ENCODE measurements around the gene SLC26A1. TPM values are rescaled to one million over a fixed set of nuclear protein-coding genes. Genes with fewer than 3 reads are reported as not detected.
A peak's percentile ranks its signal among the peaks of the same experiment; 100 is the strongest.

SLC26A1 gene
- total and polyA plus RNA-seq, 7 donors, result 1.1 TPM; not detected in 6

- DNase-seq, result no peak
- H3K4me1 ChIP-seq, result peaks cover 0 to 34% (median 32%) of the 10 kb centered on the region in 4 donors
- TF ChIP-seq, protein P1, sequence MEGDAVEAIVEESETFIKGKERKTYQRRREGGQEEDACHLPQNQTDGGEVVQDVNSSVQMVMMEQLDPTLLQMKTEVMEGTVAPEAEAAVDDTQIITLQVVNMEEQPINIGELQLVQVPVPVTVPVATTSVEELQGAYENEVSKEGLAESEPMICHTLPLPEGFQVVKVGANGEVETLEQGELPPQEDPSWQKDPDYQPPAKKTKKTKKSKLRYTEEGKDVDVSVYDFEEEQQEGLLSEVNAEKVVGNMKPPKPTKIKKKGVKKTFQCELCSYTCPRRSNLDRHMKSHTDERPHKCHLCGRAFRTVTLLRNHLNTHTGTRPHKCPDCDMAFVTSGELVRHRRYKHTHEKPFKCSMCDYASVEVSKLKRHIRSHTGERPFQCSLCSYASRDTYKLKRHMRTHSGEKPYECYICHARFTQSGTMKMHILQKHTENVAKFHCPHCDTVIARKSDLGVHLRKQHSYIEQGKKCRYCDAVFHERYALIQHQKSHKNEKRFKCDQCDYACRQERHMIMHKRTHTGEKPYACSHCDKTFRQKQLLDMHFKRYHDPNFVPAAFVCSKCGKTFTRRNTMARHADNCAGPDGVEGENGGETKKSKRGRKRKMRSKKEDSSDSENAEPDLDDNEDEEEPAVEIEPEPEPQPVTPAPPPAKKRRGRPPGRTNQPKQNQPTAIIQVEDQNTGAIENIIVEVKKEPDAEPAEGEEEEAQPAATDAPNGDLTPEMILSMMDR (IDR thresholded peaks at IDR 0.05), result no peak
- no peak for TF ChIP-seq POLR2AphosphoS5 (IDR thresholded peaks at IDR 0.05)
- no peak for TF ChIP-seq POLR2A (IDR thresholded peaks at IDR 0.05)
- no peak for TF ChIP-seq EP300 (IDR thresholded peaks at IDR 0.05)
- H3K4me3 ChIP-seq, result peak overlapping the region in 3 of 4 donors; percentile 55 to 74 (median 67)
- no peaks in the 10 kb centered on the region for H3K36me3 ChIP-seq
- H3K27me3 ChIP-seq, result peaks cover 8 to 23% (median 13%) of the 10 kb centered on the region in 3 donors
- WGBS, 2 donors, result 1 to 2% methylated on average over 69 of the region's 69 CpGs
- intact Hi-C loops (cut with DNase I), result no loop called here
- no peaks in the 10 kb centered on the region for H3K9me3 ChIP-seq
- no peak overlapping the region for H3K27ac ChIP-seq
Observed at GRCh38 chr4:1011666-1012033, 18.4 kb upstream of the SLC26A1 start.

DNA sequence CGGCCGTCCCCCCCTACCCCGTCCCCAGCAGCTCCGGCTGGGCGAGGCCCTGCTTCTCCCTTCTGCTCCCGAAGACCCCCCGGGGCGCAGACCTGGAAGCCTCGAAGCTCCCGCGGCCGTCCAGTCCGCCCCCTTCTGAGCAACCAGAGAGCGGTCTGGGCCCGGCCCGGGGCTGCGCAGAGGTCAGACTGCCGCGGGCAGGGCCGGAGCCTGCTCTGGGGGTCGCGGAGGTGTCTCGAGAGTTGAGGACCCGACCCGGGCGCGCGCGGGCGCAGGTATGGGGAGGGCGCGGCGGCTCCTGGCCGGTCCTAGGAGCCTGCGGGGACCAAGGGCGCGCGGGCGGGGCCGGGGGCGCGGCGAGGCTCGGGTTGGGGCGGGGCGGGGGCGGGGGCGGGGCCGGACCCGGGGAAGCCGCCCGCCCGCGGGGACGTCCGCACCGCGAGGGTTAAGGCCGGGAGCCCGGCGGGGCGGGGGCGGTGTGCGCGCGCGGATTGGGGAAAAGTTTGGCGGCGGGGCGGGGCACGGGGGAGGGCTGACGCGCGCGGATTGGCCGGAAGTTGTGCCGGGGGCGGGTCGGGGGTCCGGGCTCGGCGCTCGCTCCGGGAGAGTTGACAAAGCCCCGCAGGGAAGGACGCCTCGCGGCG, 17.9 kb upstream of the SLC26A1 start, which contains the start of gene FGFRL1:
TSS of gene FGFRL1 (plus strand) at position 605 of the 644 bp plus-strand sequence. CDS start 860 bp downstream, outside the sequence.
- Histone ChIP-seq H3K4me3 (peak within 1 kb of the TSS; percentile 33 to 74 (median 61)), H3K27ac (peak within 1 kb of the TSS; percentile 69 to 86 (median 72)), H3K4me1 (peaks cover 0 to 34% (median 32%) of the 10 kb centered on the region in 4 donors), H3K9me3 (no peaks in the 10 kb centered on the region), H3K27me3 (peaks cover 8 to 28% (median 18%) of the 10 kb centered on the region in 3 donors), H3K36me3 (no peaks in the 10 kb centered on the region)
- intact Hi-C loops (cut with DNase I), result no loop called here
- peak; percentile 96 for DNase-seq
- 1% methylated on average over 89 of the region's 89 CpGs for WGBS, 2 donors
- TF ChIP-seq, protein P1 (IDR thresholded peaks at IDR 0.05), result no peak
- TF ChIP-seq POLR2AphosphoS5 (IDR thresholded peaks at IDR 0.05), result peak in 2 of 4 donors; percentile 37 to 53

DNA sequence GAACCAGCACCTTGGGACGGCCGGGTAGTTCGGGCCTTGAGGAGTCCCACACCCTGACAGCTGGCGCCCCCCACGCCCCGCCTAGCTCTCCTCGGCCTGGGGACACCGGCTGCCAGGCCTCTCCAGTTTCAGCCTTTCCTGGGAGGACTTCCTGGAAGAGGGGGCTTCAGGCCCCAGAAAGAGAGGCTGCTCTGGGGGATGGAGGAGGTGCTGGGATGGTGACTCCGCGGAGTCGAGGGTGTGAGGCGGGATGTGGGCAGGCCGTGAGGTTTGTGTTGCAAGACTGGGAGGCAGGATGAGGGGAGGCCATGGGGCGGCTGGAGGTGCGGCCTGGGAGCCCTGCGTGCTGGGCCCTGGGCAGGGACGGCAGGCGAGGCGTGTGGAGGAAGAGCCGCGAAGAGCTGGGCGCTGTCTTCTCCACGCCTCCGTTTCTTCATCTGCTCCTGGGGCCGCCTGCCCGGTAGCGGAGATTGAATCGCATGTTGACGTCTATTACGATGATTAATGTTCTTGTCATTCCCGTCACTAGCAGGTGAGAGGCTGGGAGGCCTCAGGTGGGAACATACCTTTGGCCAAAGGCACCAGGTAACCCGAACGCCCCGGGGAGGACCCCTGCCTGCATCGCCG, 17.3 kb upstream of the SLC26A1 start:
- TF ChIP-seq POLR2A (IDR thresholded peaks at IDR 0.05), result no peak
- TF ChIP-seq, protein P1 (IDR thresholded peaks at IDR 0.05), result no peak
- peaks cover 0 to 34% (median 32%) of the 10 kb centered on the region in 4 donors for H3K4me1 ChIP-seq
- 1% methylated on average over 36 of the region's 36 CpGs for WGBS, 2 donors
- intact Hi-C loops (cut with DNase I), result no loop called here
- H3K27ac ChIP-seq, result peak overlapping the region; percentile 69 to 86 (median 72)
- H3K4me3 ChIP-seq, result peak overlapping the region; percentile 30 to 74 (median 61)
- H3K36me3 ChIP-seq, result no peaks in the 10 kb centered on the region
- no peaks in the 10 kb centered on the region for H3K9me3 ChIP-seq
- peak; percentile 90 for DNase-seq
- H3K27me3 ChIP-seq, result peaks cover 8 to 34% (median 25%) of the 10 kb centered on the region in 3 donors

- H3K4me3 ChIP-seq, result peak overlapping the region; percentile 58 to 74 (median 68)
- H3K4me1 ChIP-seq, result peaks cover 0 to 34% (median 32%) of the 10 kb centered on the region in 4 donors
- no peaks in the 10 kb centered on the region for H3K36me3 ChIP-seq
- intact Hi-C loops (cut with DNase I), result loop anchor here (2.0 to 5.0 kb wide), 2 partner anchors 37 to 77 kb away; partner anchors contain the start of genes DGKQ, GAK and TMEM175
- H3K9me3 ChIP-seq, result no peaks in the 10 kb centered on the region
- peaks cover 8 to 42% (median 32%) of the 10 kb centered on the region in 3 donors for H3K27me3 ChIP-seq
- DNase-seq, result peak; percentile 86
- TF ChIP-seq POLR2A (IDR thresholded peaks at IDR 0.05) (no peak), POLR2AphosphoS5 (IDR thresholded peaks at IDR 0.05) (peak in 1 of 4 donors; percentile 59)
- TF ChIP-seq, protein P1 (IDR thresholded peaks at IDR 0.05), result peak in 1 of 4 experiments; percentile 4
- 1% methylated on average over 107 to 109 of the region's 109 CpGs for WGBS, 2 donors
- peak overlapping the region; percentile 69 to 86 (median 72) for H3K27ac ChIP-seq
Observed at GRCh38 chr4:1009542-1010394, 16.6 kb upstream of the SLC26A1 start.
